ENCODE data around the gene CADM3.

The CADM3 gene

GRCh38 chr1:159250638-159251216 is 79.3 kb downstream of the CADM3 start:
- Histone ChIP-seq H3K9me3 (ENCODE audit: severe bottlenecking) (no peaks in the 10 kb centered on the region), H3K36me3 (no peaks in the 10 kb centered on the region), H3K4me3 (ENCODE audit: low read depth, low read length) (no peak overlapping the region), H3K27me3 (ENCODE audit: insufficient read depth, low read depth, severe bottlenecking) (peaks cover 73% of the 10 kb centered on the region), H3K27ac (no peak overlapping the region)
- DNase-seq: no peak
- TF ChIP-seq, protein P1, sequence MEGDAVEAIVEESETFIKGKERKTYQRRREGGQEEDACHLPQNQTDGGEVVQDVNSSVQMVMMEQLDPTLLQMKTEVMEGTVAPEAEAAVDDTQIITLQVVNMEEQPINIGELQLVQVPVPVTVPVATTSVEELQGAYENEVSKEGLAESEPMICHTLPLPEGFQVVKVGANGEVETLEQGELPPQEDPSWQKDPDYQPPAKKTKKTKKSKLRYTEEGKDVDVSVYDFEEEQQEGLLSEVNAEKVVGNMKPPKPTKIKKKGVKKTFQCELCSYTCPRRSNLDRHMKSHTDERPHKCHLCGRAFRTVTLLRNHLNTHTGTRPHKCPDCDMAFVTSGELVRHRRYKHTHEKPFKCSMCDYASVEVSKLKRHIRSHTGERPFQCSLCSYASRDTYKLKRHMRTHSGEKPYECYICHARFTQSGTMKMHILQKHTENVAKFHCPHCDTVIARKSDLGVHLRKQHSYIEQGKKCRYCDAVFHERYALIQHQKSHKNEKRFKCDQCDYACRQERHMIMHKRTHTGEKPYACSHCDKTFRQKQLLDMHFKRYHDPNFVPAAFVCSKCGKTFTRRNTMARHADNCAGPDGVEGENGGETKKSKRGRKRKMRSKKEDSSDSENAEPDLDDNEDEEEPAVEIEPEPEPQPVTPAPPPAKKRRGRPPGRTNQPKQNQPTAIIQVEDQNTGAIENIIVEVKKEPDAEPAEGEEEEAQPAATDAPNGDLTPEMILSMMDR (IDR thresholded peaks at IDR 0.05; ENCODE audit: low read depth, low read length): no peak

Measured in WERI-Rb-1 (cell line).